NT2/D1 (cell line): ENCODE data around the gene VMAC.

Source experiments
- DNase-seq: peaks from one replicate; pipeline ENCODE4 v3.0.0-alpha.2; 2011; ENCODE audit warnings: low read depth, low spot score
- H3K27me3 ChIP-seq: 2 replicates; pipeline ENCODE4 v1.6.0; 2011; ENCODE audit warnings: mild to moderate bottlenecking; ENCODE audit not compliant: insufficient read length, insufficient read depth
- H3K36me3 ChIP-seq: 2 replicates; pipeline ENCODE4 v1.6.1; 2011; ENCODE audit warnings: mild to moderate bottlenecking, low read length, mixed read lengths; ENCODE audit not compliant: insufficient read depth, insufficient read length
- H3K4me1 ChIP-seq: 2 replicates; pipeline ENCODE4 v1.5.1; 2011; ENCODE audit not compliant: insufficient read depth, insufficient read length
- H3K4me3 ChIP-seq: 2 replicates; pipeline ENCODE4 v1.5.1; 2011; ENCODE audit warnings: low read depth; ENCODE audit not compliant: insufficient read length
- H3K9ac ChIP-seq: 2 replicates; pipeline ENCODE4 v1.6.0; 2011; ENCODE audit warnings: low read depth; ENCODE audit not compliant: insufficient read length
- H3K9me3 ChIP-seq: 2 replicates; pipeline ENCODE4 v1.5.1; 2011; ENCODE audit warnings: mild to moderate bottlenecking, low read length; ENCODE audit not compliant: insufficient read depth
- SUZ12 ChIP-seq: IDR thresholded peaks from 2 replicates; pipeline ENCODE4 v1.6.1; 2011; ENCODE audit not compliant: insufficient read length, insufficient read depth; ENCODE audit errors: extremely low read depth
- YY1 ChIP-seq: IDR thresholded peaks from 2 replicates; pipeline ENCODE4 v1.6.1; 2011; ENCODE audit not compliant: insufficient read length, insufficient read depth
- ZNF274 ChIP-seq: IDR thresholded peaks from 2 replicates; pipeline ENCODE4 v1.6.1; 2011; ENCODE audit warnings: mild to moderate bottlenecking, low read depth, low read length

VMAC gene

DNA sequence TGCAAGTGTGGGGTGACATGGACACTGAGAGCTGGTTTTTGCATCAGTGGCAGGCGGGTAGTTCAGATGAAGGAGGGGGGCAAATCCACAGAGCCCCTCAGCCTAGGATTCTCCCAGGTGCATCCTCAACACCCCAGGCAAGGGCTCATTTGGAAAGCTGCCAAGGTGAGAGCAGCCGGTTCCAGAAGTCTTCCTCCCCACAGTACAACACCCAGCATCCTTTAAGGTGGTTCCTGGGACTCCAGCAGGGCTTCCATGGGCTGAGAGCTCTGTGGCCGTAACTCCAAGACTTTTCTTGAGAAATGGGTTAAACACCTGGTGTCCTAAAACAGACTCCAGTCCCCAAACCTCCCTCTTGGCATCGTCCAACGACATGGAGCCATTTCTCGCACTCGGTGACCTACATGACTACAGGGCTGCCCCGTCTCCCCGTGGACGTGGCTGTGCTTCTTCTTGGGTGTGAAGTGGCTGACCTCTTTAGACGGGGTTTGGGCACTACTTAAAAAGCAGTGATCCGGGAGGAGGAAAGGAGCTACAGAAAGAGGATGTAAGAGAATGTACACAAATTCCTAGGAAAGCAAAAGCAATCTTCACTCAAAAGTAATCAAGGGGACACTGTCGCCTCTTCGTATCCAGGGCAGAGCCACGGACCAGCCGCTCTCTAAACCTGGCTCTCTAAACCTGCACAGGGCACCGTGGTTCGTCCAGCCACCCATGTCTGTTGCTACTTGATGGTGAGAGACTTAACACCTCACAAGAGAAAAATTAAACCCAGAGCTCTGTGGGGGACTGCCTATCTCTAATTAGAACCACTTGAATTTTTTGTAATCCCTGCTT lies 47.7 kb downstream of the VMAC start:
- H3K4me3 ChIP-seq, result no peak overlapping the region
- no peak for DNase-seq
- H3K9me3 ChIP-seq, result no peaks in the 10 kb centered on the region
- H3K27me3 ChIP-seq, result no peaks in the 10 kb centered on the region
- H3K9ac ChIP-seq, result no peak overlapping the region
- TF ChIP-seq YY1 (no peak), SUZ12 (no peak), ZNF274 (no peak)
- H3K4me1 ChIP-seq, result peaks cover 16% of the 10 kb centered on the region
- H3K36me3 ChIP-seq, result peaks cover 34% of the 10 kb centered on the region

DNA sequence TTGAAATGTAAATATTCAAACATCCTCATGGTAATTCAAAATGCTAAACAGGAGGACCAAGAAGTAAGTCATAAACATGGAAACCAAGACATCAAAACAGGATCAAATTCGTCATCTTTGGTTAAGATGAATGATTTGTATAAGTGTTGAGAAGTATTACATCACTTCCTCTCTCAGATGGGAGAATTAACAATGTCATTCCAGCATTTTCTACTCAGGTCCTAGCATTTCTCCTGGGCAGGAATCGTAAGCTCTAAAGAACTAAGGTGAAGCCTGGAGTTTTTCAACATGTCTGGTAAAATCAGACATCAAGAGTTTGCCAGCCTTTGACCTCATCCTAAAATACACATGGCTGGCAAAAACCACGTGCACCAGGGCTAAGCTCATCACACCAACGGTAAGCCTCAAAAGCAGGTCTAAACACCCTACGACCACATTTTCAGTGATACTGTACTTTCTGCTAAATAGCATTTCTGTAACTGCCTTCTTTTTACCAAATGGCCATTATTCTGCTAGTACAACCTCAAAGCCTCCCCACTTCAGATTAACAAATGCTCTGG lies 48.4 kb downstream of the VMAC start:
- Histone ChIP-seq H3K9ac (no peak overlapping the region), H3K27me3 (no peaks in the 10 kb centered on the region), H3K9me3 (no peaks in the 10 kb centered on the region), H3K4me3 (no peak overlapping the region), H3K36me3 (peaks cover 36% of the 10 kb centered on the region), H3K4me1 (peaks cover 16% of the 10 kb centered on the region)
- TF ChIP-seq ZNF274 (no peak), YY1 (no peak), SUZ12 (no peak)
- no peak for DNase-seq

DNA sequence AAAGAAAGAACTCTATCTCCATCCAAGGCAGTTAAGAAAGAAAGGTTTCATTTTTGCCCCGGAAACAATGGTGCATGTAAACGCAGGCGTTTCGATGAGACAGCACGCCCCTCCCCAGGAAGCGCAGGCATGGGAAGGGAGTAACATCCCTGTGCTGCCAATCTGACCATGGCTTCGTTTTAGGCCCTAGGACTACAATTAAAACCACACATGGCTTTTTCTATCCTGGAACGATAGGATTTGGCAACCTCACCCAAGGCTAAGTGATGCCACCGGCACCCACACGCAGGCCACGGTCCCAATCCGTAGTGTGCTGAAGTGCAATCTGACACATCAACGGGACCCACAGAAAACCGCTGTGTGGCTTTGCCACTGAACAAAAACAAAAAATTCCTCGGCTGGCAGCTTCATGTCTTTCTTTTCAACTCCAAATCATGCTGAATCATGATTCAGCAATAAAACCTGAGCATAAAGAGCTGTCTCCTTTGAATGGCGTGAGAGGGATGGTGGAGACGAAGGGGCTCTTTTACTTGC lies 49.1 kb downstream of the VMAC start:
- peaks cover 38% of the 10 kb centered on the region for H3K36me3 ChIP-seq
- no peak overlapping the region for H3K9ac ChIP-seq
- H3K4me1 ChIP-seq, result peaks cover 21% of the 10 kb centered on the region
- H3K9me3 ChIP-seq, result no peaks in the 10 kb centered on the region
- no peaks in the 10 kb centered on the region for H3K27me3 ChIP-seq
- DNase-seq, result no peak
- no peak overlapping the region for H3K4me3 ChIP-seq
- no peak for TF ChIP-seq SUZ12
- no peak for TF ChIP-seq YY1
- TF ChIP-seq ZNF274, result no peak

DNA sequence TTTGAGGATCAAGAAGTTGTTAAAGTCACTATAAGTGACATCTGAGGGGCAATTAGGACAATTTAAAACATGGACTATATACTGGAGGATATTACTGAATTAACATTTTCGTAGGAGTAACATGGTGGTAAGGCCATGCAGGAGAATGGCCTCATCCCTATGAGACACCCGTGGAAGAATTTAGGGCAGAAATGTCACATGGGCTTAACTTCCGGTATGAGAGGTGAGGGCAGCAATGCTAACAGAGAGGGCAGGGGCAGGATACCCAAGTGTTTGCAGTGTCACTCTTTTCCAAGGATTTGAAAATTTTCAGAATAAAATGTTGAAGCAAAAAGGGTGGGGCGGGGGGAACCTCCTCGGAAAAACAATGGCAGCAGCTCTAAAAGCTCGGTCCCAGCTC lies 49.6 kb downstream of the VMAC start:
- Histone ChIP-seq H3K9ac (no peak overlapping the region), H3K4me1 (peaks cover 24% of the 10 kb centered on the region), H3K36me3 (peaks cover 41% of the 10 kb centered on the region), H3K27me3 (no peaks in the 10 kb centered on the region), H3K9me3 (no peaks in the 10 kb centered on the region), H3K4me3 (no peak overlapping the region)
- no peak for DNase-seq
- TF ChIP-seq YY1 (no peak), ZNF274 (no peak), SUZ12 (no peak)

DNA sequence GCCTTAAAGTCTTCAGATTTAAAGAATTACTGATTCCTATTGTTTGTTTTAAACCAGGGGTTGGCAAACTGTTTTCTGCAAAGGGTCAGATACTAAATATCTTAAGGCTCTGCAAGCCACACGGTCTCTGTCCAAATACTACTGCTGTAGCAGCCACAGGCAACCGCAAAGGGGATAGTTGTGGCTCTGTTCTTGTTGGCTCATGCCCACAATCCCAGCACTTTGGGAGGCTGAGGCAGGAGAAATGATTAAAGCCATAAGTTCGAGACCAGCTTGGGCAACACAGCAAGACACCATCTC lies 50.9 kb downstream of the VMAC start:
- Histone ChIP-seq H3K36me3 (peaks cover 36% of the 10 kb centered on the region), H3K27me3 (no peaks in the 10 kb centered on the region), H3K9ac (no peak overlapping the region), H3K4me1 (peaks cover 27% of the 10 kb centered on the region), H3K4me3 (no peak overlapping the region), H3K9me3 (no peaks in the 10 kb centered on the region)
- DNase-seq, result no peak
- TF ChIP-seq YY1 (no peak), SUZ12 (no peak), ZNF274 (no peak)

DNA sequence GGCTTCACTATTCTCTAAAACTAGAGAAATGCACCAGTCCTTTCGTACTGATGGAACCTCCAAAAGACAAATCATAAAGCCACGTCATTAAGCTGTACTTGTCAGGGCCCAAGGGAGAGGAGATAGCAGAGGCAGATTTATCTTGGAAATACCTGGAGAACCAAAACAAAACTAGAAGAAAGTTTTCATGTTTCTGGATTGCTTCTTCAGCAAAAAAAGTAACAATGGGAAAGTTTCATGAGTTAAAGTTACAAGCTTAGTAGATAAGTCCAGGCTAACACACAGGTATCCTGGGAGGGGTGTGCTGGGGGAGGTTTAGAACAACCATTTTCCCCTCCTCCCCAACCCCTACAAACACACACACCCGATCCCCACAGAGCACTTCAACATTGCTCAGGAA lies 51.7 kb downstream of the VMAC start:
- H3K36me3 ChIP-seq, result peaks cover 30% of the 10 kb centered on the region
- no peaks in the 10 kb centered on the region for H3K27me3 ChIP-seq
- no peak overlapping the region for H3K9ac ChIP-seq
- peaks cover 28% of the 10 kb centered on the region for H3K4me1 ChIP-seq
- H3K9me3 ChIP-seq, result no peaks in the 10 kb centered on the region
- no peak overlapping the region for H3K4me3 ChIP-seq
- DNase-seq, result no peak
- no peak for TF ChIP-seq SUZ12
- no peak for TF ChIP-seq ZNF274
- TF ChIP-seq YY1, result no peak

DNA sequence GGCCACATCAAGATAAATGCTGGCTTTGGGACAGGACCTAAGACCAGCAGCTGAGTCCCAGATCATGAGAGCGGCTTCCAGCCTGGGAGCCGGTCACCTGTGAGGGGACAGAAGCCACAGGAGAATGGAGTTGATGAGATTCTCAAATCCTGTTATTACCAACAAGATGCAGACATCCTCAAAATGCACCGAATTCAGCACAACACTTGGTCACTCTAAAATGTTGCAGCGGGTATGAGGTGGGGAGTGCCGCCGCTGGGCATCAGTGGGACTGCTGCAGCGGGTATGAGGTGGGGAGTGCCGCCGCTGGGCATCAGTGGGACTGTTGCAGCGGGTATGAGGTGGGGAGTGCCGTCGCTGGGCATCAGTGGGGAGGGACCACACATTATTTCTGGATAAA lies 52.1 kb downstream of the VMAC start:
- H3K9me3 ChIP-seq, result no peaks in the 10 kb centered on the region
- peaks cover 26% of the 10 kb centered on the region for H3K4me1 ChIP-seq
- H3K27me3 ChIP-seq, result no peaks in the 10 kb centered on the region
- H3K4me3 ChIP-seq, result no peak overlapping the region
- H3K36me3 ChIP-seq, result peaks cover 29% of the 10 kb centered on the region
- TF ChIP-seq ZNF274 (no peak), SUZ12 (no peak), YY1 (no peak)
- no peak overlapping the region for H3K9ac ChIP-seq
- DNase-seq, result no peak
